Neutrophil (primary cell): ENCODE data around the gene ERN2.

ENCODE experiments used
- H3K27ac ChIP-seq: fragments of 200-600 bp; sonication (generic); 2 replicates; pipeline ENCODE4 v1.5.1; 2016; ENCODE audit warnings: mild to moderate bottlenecking, moderate library complexity
- H3K27me3 ChIP-seq: fragments of 200-600 bp; sonication (generic); 2 replicates; pipeline ENCODE4 v1.6.0; 2016; ENCODE audit warnings: mild to moderate bottlenecking
- H3K36me3 ChIP-seq: fragments of 200-600 bp; sonication (generic); 2 replicates; pipeline ENCODE4 v1.5.1; 2017
- H3K4me1 ChIP-seq, 2 experiments: fragments of 200-600 bp in 1 of 2; sonication (generic) in 1 of 2; 1 replicate in 1 of 2; 2 replicates in 1 of 2; pipeline versions ENCODE4 v1.5.1 to v1.6.1; 2013 to 2016; ENCODE audit warnings: low read depth in 1 of 2, low read length in 1 of 2, mild to moderate bottlenecking in 1 of 2, moderate library complexity in 1 of 2; ENCODE audit not compliant: control insufficient read depth in 1 of 2, insufficient read depth in 1 of 2
- H3K4me3 ChIP-seq, 2 experiments: fragments of 200-600 bp in 1 of 2; sonication (generic) in 1 of 2; 1 replicate in 1 of 2; 2 replicates in 1 of 2; pipeline ENCODE4 v1.5.1; 2013 to 2016; ENCODE audit warnings: low read depth in 1 of 2, low read length in 1 of 2, mild to moderate bottlenecking in 1 of 2, moderate library complexity in 1 of 2
- H3K9me3 ChIP-seq: fragments of 200-600 bp; sonication (generic); 2 replicates; pipeline ENCODE4 v1.5.1; 2016
- CTCF ChIP-seq: fragments of 200-600 bp; sonication (generic); IDR thresholded peaks from 2 replicates; pipeline ENCODE4 v1.5.1; 2016; ENCODE audit warnings: antibody characterized with exemption

ERN2 gene

GRCh38 chr16:23682181-23682580 lies 30.8 kb downstream of the ERN2 start:
- Histone ChIP-seq H3K4me1 (peaks cover 33% of the 10 kb centered on the region in 2 experiments), H3K36me3 (peaks cover 55% of the 10 kb centered on the region), H3K27me3 (no peaks in the 10 kb centered on the region)

GRCh38 chr16:23679986-23680336 lies 33.1 kb downstream of the ERN2 start:
- no peaks in the 10 kb centered on the region for H3K27me3 ChIP-seq
- no peak overlapping the region for H3K27ac ChIP-seq
- peak; percentile 3 for TF ChIP-seq CTCF
- no peaks in the 10 kb centered on the region for H3K9me3 ChIP-seq
- peaks cover 44% of the 10 kb centered on the region for H3K36me3 ChIP-seq
- peak overlapping the region in 1 of 2 experiments; percentile 60 for H3K4me3 ChIP-seq
- H3K4me1 ChIP-seq, result peaks cover 33% of the 10 kb centered on the region in 2 experiments

More at GRCh38 chr16:23682181-23682580, 30.8 kb downstream of the ERN2 start:
- no peak for TF ChIP-seq CTCF
- Histone ChIP-seq H3K4me3 (no peak overlapping the region), H3K27ac (peak overlapping the region; percentile 2), H3K9me3 (no peaks in the 10 kb centered on the region)

- H3K27ac ChIP-seq, result peak overlapping the region; percentile 51
- H3K4me1 ChIP-seq, result peaks cover 33% of the 10 kb centered on the region in 2 experiments
Measured at GRCh38 chr16:23679274-23679985, 33.6 kb downstream of the ERN2 start.

GRCh38 chr16:23678430-23679273 lies 34.4 kb downstream of the ERN2 start, which contains the start of gene PLK1:
TSS of gene PLK1 (plus strand) at chr16:23678889. CDS start at chr16:23678933, 44 bp downstream.
- Histone ChIP-seq H3K36me3 (peaks cover 46% of the 10 kb centered on the region), H3K27ac (peak within 1 kb of the TSS; percentile 51), H3K27me3 (no peaks in the 10 kb centered on the region), H3K9me3 (no peaks in the 10 kb centered on the region), H3K4me1 (peaks cover 33% of the 10 kb centered on the region in 2 experiments), H3K4me3 (peak within 1 kb of the TSS; percentile 60 to 72)
- TF ChIP-seq CTCF, result no peak

More at GRCh38 chr16:23679274-23679985, 33.6 kb downstream of the ERN2 start:
- TF ChIP-seq CTCF, result peak; percentile 5
- H3K36me3 ChIP-seq, result peaks cover 46% of the 10 kb centered on the region
- no peaks in the 10 kb centered on the region for H3K9me3 ChIP-seq
- peak overlapping the region; percentile 60 to 72 for H3K4me3 ChIP-seq
- H3K27me3 ChIP-seq, result no peaks in the 10 kb centered on the region

GRCh38 chr16:23676924-23677480 lies 36.0 kb downstream of the ERN2 start:
- H3K36me3 ChIP-seq, result peaks cover 48% of the 10 kb centered on the region
- no peak overlapping the region for H3K27ac ChIP-seq
- H3K4me3 ChIP-seq, result no peak overlapping the region
- no peaks in the 10 kb centered on the region for H3K9me3 ChIP-seq
- no peaks in the 10 kb centered on the region for H3K27me3 ChIP-seq
- TF ChIP-seq CTCF, result no peak
- peaks cover 29 to 30% of the 10 kb centered on the region in 2 experiments for H3K4me1 ChIP-seq
